Measurements from ENCODE around the gene DPP3. TPM values are rescaled to one million over a fixed set of nuclear protein-coding genes. Genes with fewer than 3 reads are reported as not detected.

The DPP3 gene
- total RNA-seq, 2 experiments from 2014 or later = 47.2 to 53.4 TPM

DNA sequence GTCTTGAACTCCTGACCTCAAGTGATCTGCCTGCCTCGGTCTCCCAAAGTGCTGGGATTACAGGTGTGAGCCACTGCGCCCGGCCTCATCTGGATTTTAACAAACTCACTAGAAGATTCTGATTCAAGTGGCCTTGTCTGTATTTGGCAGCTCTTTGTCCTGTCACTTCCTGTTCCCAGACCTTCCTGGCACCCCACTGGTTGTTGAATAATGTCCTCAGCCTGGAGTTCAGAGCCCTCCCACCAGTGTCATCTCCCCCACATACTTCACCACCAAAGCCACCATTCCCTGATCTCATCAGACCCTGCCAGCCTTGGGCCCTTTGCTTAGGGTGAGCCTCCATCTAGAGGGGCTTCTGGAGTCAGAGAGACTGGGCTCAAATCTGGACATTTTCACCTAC is 10.2 kb upstream of the DPP3 start:
- Histone ChIP-seq H3K79me2 (ENCODE audit: insufficient read depth, low read depth, low read length) (no peaks in the 10 kb centered on the region), H3K27ac (ENCODE audit: low read depth, low read length, poor library complexity, severe bottlenecking) (no peak overlapping the region), H2AFZ (ENCODE audit: low read length) (no peak overlapping the region), H3K36me3 (ENCODE audit: insufficient read depth, low read length) (no peaks in the 10 kb centered on the region), H4K20me1 (ENCODE audit: insufficient read depth, low read length) (no peaks in the 10 kb centered on the region), H3K4me3 (ENCODE audit: low read depth, low read length, poor library complexity, severe bottlenecking) (no peak overlapping the region), H3K4me1 (ENCODE audit: insufficient read depth, low read length, poor library complexity, severe bottlenecking) (peaks cover 21% of the 10 kb centered on the region), H3K9me2 (ENCODE audit: insufficient read depth, low read length) (no peaks in the 10 kb centered on the region), H3K4me2 (ENCODE audit: low read length) (no peak overlapping the region), H3K9me3 (ENCODE audit: low read length) (no peaks in the 10 kb centered on the region)
- POLR2A ChIA-PET = interaction anchor here (1.2 kb wide), 1 partner anchor 12 kb away, joined by 4 read pairs; no protein-coding TSS in a partner anchor
- intact Hi-C loops (cut with micrococcal nuclease; ENCODE audit: unreplicated experiment) = no loop called here
- no TSS peak for BruUV-seq (replicated peaks)
- CTCF ChIA-PET (ENCODE audit: unreplicated experiment) = no interaction called here
- no peak for TF ChIP-seq CTCF (conservative IDR thresholded peaks at IDR 0.05; ENCODE audit: low read length)
- DNase-seq (ENCODE audit: low spot score) = no peak

DNA sequence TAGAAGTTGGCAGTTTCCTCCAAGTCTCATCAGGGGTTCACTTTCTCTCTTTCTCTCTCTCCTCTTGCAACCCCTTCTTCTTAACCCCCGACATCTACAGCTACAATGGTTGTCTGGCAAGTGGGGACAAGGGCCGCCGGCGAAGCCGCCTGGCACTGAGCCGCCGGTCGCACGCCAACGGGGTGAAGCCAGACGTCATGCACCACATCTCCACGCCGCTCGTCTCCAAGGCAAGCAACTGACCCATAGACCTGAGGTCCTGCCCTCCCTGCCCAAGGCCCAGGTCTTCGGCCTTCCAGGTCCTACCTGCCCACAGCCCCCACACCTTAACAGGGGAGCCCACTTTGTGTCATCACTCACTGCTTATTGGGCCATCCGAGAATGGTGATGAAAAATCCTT is 9.1 kb upstream of the DPP3 start:
- ChIA-PET CTCF (ENCODE audit: unreplicated experiment) (no interaction called here), POLR2A (interaction anchor here (0.6 to 0.9 kb wide), 3 partner anchors 9 to 1144 kb away, joined by 3 to 4 read pairs (median 4); partner anchors contain the start of gene DPP3)
- Histone ChIP-seq H3K9me2 (ENCODE audit: insufficient read depth, low read length) (no peaks in the 10 kb centered on the region), H4K20me1 (ENCODE audit: insufficient read depth, low read length) (no peaks in the 10 kb centered on the region), H3K4me3 (ENCODE audit: low read depth, low read length, poor library complexity, severe bottlenecking) (no peak overlapping the region), H3K4me2 (ENCODE audit: low read length) (no peak overlapping the region), H3K9me3 (ENCODE audit: low read length) (no peaks in the 10 kb centered on the region), H2AFZ (ENCODE audit: low read length) (no peak overlapping the region), H3K27ac (ENCODE audit: low read depth, low read length, poor library complexity, severe bottlenecking) (no peak overlapping the region), H3K79me2 (ENCODE audit: insufficient read depth, low read depth, low read length) (no peaks in the 10 kb centered on the region), H3K36me3 (ENCODE audit: insufficient read depth, low read length) (no peaks in the 10 kb centered on the region), H3K4me1 (ENCODE audit: insufficient read depth, low read length, poor library complexity, severe bottlenecking) (peaks cover 10% of the 10 kb centered on the region)
- no peak for DNase-seq (ENCODE audit: low spot score)
- BruUV-seq (replicated peaks) = no TSS peak
- no peak for TF ChIP-seq EZH2phosphoT487 (IDR thresholded peaks at IDR 0.05; ENCODE audit: borderline replicate concordance, low read depth, low read length)
- TF ChIP-seq CTCF (conservative IDR thresholded peaks at IDR 0.05; ENCODE audit: low read length) = no peak
- intact Hi-C loops (cut with micrococcal nuclease; ENCODE audit: unreplicated experiment) = no loop called here

- intact Hi-C loops (cut with micrococcal nuclease; ENCODE audit: unreplicated experiment) = no loop called here
- no peaks in the 10 kb centered on the region for H3K9me3 ChIP-seq (ENCODE audit: low read length)
- no peak overlapping the region for H3K27ac ChIP-seq (ENCODE audit: low read depth, low read length, poor library complexity, severe bottlenecking)
- no peaks in the 10 kb centered on the region for H4K20me1 ChIP-seq (ENCODE audit: insufficient read depth, low read length)
- peaks cover 7% of the 10 kb centered on the region for H3K4me1 ChIP-seq (ENCODE audit: insufficient read depth, low read length, poor library complexity, severe bottlenecking)
- ChIA-PET POLR2A (interaction anchor here (0.9 kb wide), 1 partner anchor 8 kb away, joined by 4 read pairs; the partner anchor contains the start of gene DPP3), CTCF (ENCODE audit: unreplicated experiment) (no interaction called here)
- no peak for TF ChIP-seq CTCF (conservative IDR thresholded peaks at IDR 0.05; ENCODE audit: low read length)
- TF ChIP-seq EZH2phosphoT487 (IDR thresholded peaks at IDR 0.05; ENCODE audit: borderline replicate concordance, low read depth, low read length) = no peak
- H2AFZ ChIP-seq (ENCODE audit: low read length) = no peak overlapping the region
- no TSS peak for BruUV-seq (replicated peaks)
- H3K4me3 ChIP-seq (ENCODE audit: low read depth, low read length, poor library complexity, severe bottlenecking) = no peak overlapping the region
- H3K9me2 ChIP-seq (ENCODE audit: insufficient read depth, low read length) = no peaks in the 10 kb centered on the region
- H3K4me2 ChIP-seq (ENCODE audit: low read length) = no peak overlapping the region
- H3K36me3 ChIP-seq (ENCODE audit: insufficient read depth, low read length) = no peaks in the 10 kb centered on the region
- H3K79me2 ChIP-seq (ENCODE audit: insufficient read depth, low read depth, low read length) = no peaks in the 10 kb centered on the region
- DNase-seq (ENCODE audit: low spot score) = no peak
These were observed 8.2 kb upstream of the DPP3 start for GRCh38 chr11:66472054-66472453.
